ENCODE results near the gene CDCA8. TPM values are rescaled to one million over a fixed set of nuclear protein-coding genes. Genes with fewer than 3 reads are reported as not detected.

CDCA8 gene
- total and polyA plus RNA-seq, 2 of the 8 experiments (the other 6 are each of a cell fraction or from before 2014, with no cell fraction given), result 43.9 to 46.2 TPM

DNA sequence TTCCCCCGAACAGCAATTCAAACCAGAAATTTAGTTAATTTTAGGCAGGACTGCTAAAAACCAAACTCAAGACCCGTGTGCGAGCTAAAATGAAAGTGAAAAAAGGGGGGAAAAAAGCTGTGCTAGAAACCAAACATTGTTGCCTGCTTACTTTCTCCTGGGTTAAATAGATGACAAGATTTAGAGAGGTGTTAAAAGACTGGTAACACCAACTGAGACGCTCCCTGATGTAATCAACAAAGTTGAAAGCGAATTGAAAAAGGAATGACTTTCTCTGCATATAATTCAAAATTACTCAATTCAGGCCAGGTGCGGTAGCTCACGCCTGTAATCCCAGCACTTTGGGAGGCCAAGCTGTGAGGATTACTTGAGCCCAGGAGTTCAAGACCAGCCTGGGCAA is 6.8 kb downstream of the CDCA8 start:
- Histone ChIP-seq H2BK120ac (replicated peaks; ENCODE audit: low read depth, low read length) (no peak overlapping the region), H2BK15ac (ENCODE audit: low read length) (no peak overlapping the region), H3K56ac (replicated peaks; ENCODE audit: insufficient read length, low read depth, low read length) (no peak overlapping the region), H3K4me1 (replicated peaks in 1 of 4; ENCODE audit: control insufficient read depth in 3 of 4, insufficient read depth in 4 of 4, low read length in 3 of 4) (no peaks in the 10 kb centered on the region), H3K4ac (replicated peaks; ENCODE audit: insufficient read length, low read depth, low read length) (no peak overlapping the region), H3K36me3 (ENCODE audit: control insufficient read depth in 2 of 4, insufficient read depth in 4 of 4, low read length in 3 of 4) (peaks cover 13 to 65% (median 55%) of the 10 kb centered on the region in 4 experiments; a peak in 7 of 8 replicates), H4K20me1 (replicated peaks in 1 of 2; ENCODE audit: control insufficient read depth in 1 of 2, insufficient read depth in 2 of 2, low read length in 2 of 2) (peaks cover 0 to 4% of the 10 kb centered on the region in 2 experiments), H4K91ac (replicated peaks; ENCODE audit: insufficient read length, low read length) (no peak overlapping the region), H4K8ac (ENCODE audit: extremely low read depth, insufficient read depth, low read length) (no peak overlapping the region), H2BK12ac (ENCODE audit: low read depth, low read length) (no peak overlapping the region), H3K9ac (replicated peaks in 1 of 4; ENCODE audit: extremely low read depth in 1 of 4, low read depth in 3 of 4, low read length in 3 of 4) (no peak overlapping the region), H3K27me3 (replicated peaks in 1 of 4; ENCODE audit: control insufficient read depth in 3 of 4, extremely low read depth in 1 of 4, insufficient read depth in 3 of 4, low read length in 3 of 4) (no peaks in the 10 kb centered on the region), H3K79me2 (ENCODE audit: control insufficient read depth in 1 of 2, insufficient read depth in 2 of 2, low read length in 2 of 2) (no peaks in the 10 kb centered on the region), H3K4me2 (ENCODE audit: insufficient read depth in 1 of 2, low read depth in 2 of 2, low read length in 2 of 2) (no peak overlapping the region), H3K27ac (ENCODE audit: low read depth, low read length) (no peak overlapping the region), H3K18ac (ENCODE audit: extremely low read depth, low read length) (no peak overlapping the region), H3K23me2 (ENCODE audit: low read depth, low read length) (no peaks in the 10 kb centered on the region), H2BK5ac (ENCODE audit: low read depth, low read length) (no peak overlapping the region), H2BK20ac (ENCODE audit: low read length) (no peak overlapping the region), H3K14ac (ENCODE audit: insufficient read length) (no peak overlapping the region), H3K23ac (ENCODE audit: insufficient read length) (no peak overlapping the region), H3K79me1 (ENCODE audit: low read depth, low read length) (no peaks in the 10 kb centered on the region), H2AFZ (ENCODE audit: low read length) (no peak overlapping the region), H3K4me3 (ENCODE audit: extremely low read depth in 1 of 4, insufficient read depth in 2 of 4, low read depth in 3 of 4, low read length in 4 of 4) (no peak overlapping the region), H2AK5ac (ENCODE audit: low read depth, low read length) (no peak overlapping the region), H3K9me3 (ENCODE audit: insufficient read depth in 2 of 2, low read depth in 1 of 2, low read length in 1 of 2) (no peaks in the 10 kb centered on the region), H4K5ac (ENCODE audit: insufficient read length, low read depth, low read length) (no peak overlapping the region)
- POLR2A ChIA-PET (ENCODE audit: partially characterized antibody), result interaction anchor here (0.6 to 1.1 kb wide), 2 partner anchors 108 to 125 kb away, joined by 3 to 6 read pairs; partner anchors contain the start of genes C1orf122 and YRDC
- DNase-seq (ENCODE audit: low read depth in 1 of 2, low spot score in 2 of 2) (no peak), FAIRE-seq (no peak)
- TF ChIP-seq, protein P1, sequence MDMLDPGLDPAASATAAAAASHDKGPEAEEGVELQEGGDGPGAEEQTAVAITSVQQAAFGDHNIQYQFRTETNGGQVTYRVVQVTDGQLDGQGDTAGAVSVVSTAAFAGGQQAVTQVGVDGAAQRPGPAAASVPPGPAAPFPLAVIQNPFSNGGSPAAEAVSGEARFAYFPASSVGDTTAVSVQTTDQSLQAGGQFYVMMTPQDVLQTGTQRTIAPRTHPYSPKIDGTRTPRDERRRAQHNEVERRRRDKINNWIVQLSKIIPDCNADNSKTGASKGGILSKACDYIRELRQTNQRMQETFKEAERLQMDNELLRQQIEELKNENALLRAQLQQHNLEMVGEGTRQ (IDR thresholded peaks at IDR 0.05; ENCODE audit: low read length), result no peak
- no peak for TF ChIP-seq RAD21 (IDR thresholded peaks at IDR 0.05 in 1 of 2, conservative IDR thresholded peaks at IDR 0.05 in 1 of 2; ENCODE audit: low read depth in 2 of 2, low read length in 2 of 2)
- no peak for TF ChIP-seq SIN3A (conservative IDR thresholded peaks at IDR 0.05 in 1 of 2, IDR thresholded peaks at IDR 0.05 in 1 of 2; ENCODE audit: low read depth in 1 of 2, low read length in 2 of 2)
- TF ChIP-seq POU5F1 (IDR thresholded peaks at IDR 0.05; ENCODE audit: low read depth, low read length), result no peak
- CTCF ChIA-PET (ENCODE audit: partially characterized antibody), result interaction anchor here (0.7 to 1.5 kb wide), 3 partner anchors 11 to 135 kb away, joined by 3 read pairs; no protein-coding TSS in a partner anchor
- 91% methylated on average over 7 of the region's 7 CpGs; no CpG with 5 or more reads in 1 of the 2 experiments for WGBS, 2 experiments (ENCODE audit: extremely low coverage in 1 of 2, insufficient coverage in 1 of 2, insufficient read length in 1 of 2, insufficient replicate concordance in 2 of 2, low coverage in 1 of 2, low lambda C conversion rate in 2 of 2, missing lambda C conversion rate in 1 of 2)

Data from H1 (cell line).